Frontal cortex (tissue), 4 donors: Measurements from ENCODE around the gene FGGY. TPM values are rescaled to one million over a fixed set of nuclear protein-coding genes. Genes with fewer than 3 reads are reported as not detected.
"Not testable (repeated sequence)": the region's sequence is repeated elsewhere in the genome, so short reads cannot be mapped to it uniquely, and the experiment has no call there.

Source experiments
- DNase-seq, 2 donors: peaks; one replicate each; pipeline ENCODE4 v3.0.0; 2012; ENCODE audit warnings: low spot score in 2 of 2
- FAIRE-seq: peaks from 2 replicates; lab custom pipeline; 2012; peaks lifted over from hg19 to GRCh38; lab: Jason Lieb, UNC
- total RNA-seq: library from RNA; depleted of rRNA; stranded (reverse); fragments of >200 nt; gene quantifications from one replicate; pipeline ENCODE4 v1.2.3, GENCODE V29; 2014
- donor health status: control.
- donor health status: control.
- donor health status: control.

FGGY gene
- total RNA-seq = 27.3 TPM

- FAIRE-seq (no peak), DNase-seq (peak; percentile 89 to 93)
Measured at GRCh38 chr1:59296358-59297256, at the start of gene FGGY. TSS of gene FGGY (plus strand) at chr1:59297094. CDS start at chr1:59321550, 24,456 bp downstream.

- DNase-seq (no peak), FAIRE-seq (no peak)
Measured at GRCh38 chr1:59248758-59249157, 48.1 kb upstream of the FGGY start.

- no peak for DNase-seq
- no peak for FAIRE-seq
Measured at GRCh38 chr1:59249396-59250137, 47.3 kb upstream of the FGGY start.

GRCh38 chr1:59251061-59251460, 45.8 kb upstream of the FGGY start:
- not testable (repeated sequence) for DNase-seq, FAIRE-seq

- FAIRE-seq, DNase-seq: not testable (repeated sequence)
Measured at GRCh38 chr1:59256429-59256828, 40.5 kb upstream of the FGGY start.

GRCh38 chr1:59258412-59259032, 38.4 kb upstream of the FGGY start:
- DNase-seq (no peak), FAIRE-seq (no peak)

GRCh38 chr1:59261537-59261936, 35.4 kb upstream of the FGGY start:
- DNase-seq (no peak), FAIRE-seq (no peak)

- DNase-seq = no peak
- no peak for FAIRE-seq
Measured at GRCh38 chr1:59262631-59263030, 34.3 kb upstream of the FGGY start.

GRCh38 chr1:59263111-59263510, 33.8 kb upstream of the FGGY start:
- FAIRE-seq = no peak
- no peak for DNase-seq

- DNase-seq (no peak), FAIRE-seq (no peak)
Measured at GRCh38 chr1:59265622-59266021, 31.3 kb upstream of the FGGY start.

- FAIRE-seq (no peak), DNase-seq (no peak)
Measured at GRCh38 chr1:59266180-59266926, 30.5 kb upstream of the FGGY start.

GRCh38 chr1:59266927-59267293, 30.0 kb upstream of the FGGY start:
- DNase-seq (no peak), FAIRE-seq (no peak)

- FAIRE-seq = no peak
- DNase-seq = no peak
Measured at GRCh38 chr1:59268406-59268805, 28.5 kb upstream of the FGGY start.

GRCh38 chr1:59271561-59272260, 25.2 kb upstream of the FGGY start:
- FAIRE-seq = no peak

GRCh38 chr1:59272507-59272906, 24.4 kb upstream of the FGGY start:
- FAIRE-seq = no peak
- no peak for DNase-seq

More at GRCh38 chr1:59271561-59272260, 25.2 kb upstream of the FGGY start:
- DNase-seq = no peak

GRCh38 chr1:59276439-59276851, 20.4 kb upstream of the FGGY start:
- FAIRE-seq = no peak
- DNase-seq = no peak

GRCh38 chr1:59278780-59279354, 18.0 kb upstream of the FGGY start:
- DNase-seq = no peak
- FAIRE-seq = no peak

GRCh38 chr1:59279645-59280044, 17.2 kb upstream of the FGGY start:
- no peak for FAIRE-seq
- DNase-seq = no peak

- FAIRE-seq (no peak), DNase-seq (no peak)
Measured at GRCh38 chr1:59282951-59283350, 13.9 kb upstream of the FGGY start.
